DND-41 (cell line): ENCODE results near the gene TMCO1.
A peak's percentile ranks its signal among the peaks of the same experiment; 100 is the strongest.

Experiments used
- CTCF ChIP-seq: IDR thresholded peaks from 2 replicates; pipeline ENCODE4 v1.5.1; 2012; ENCODE audit warnings: borderline replicate concordance, low read length, moderate library complexity, mild to moderate bottlenecking; ENCODE audit not compliant: poor library complexity, severe bottlenecking; ENCODE audit errors: extremely low read depth
- EZH2 ChIP-seq: IDR thresholded peaks from 3 replicates; pipeline ENCODE4 v1.6.1; 2012; ENCODE audit warnings: borderline replicate concordance, low read depth, mild to moderate bottlenecking, moderate library complexity, low read length, inconsistent platforms; ENCODE audit not compliant: severe bottlenecking

- no peak for TF ChIP-seq EZH2
- peak; percentile 92 for TF ChIP-seq CTCF
Observed at GRCh38 chr1:165717918-165718515, 50.7 kb downstream of the TMCO1 start.
